ENCODE data around the gene VARS2.
"Not testable (repeated sequence)": the region's sequence is repeated elsewhere in the genome, so short reads cannot be mapped to it uniquely, and the experiment has no call there.

VARS2 gene

GRCh38 chr6:30900863-30901417, 13.1 kb upstream of the VARS2 start:
- DNase-seq = no peak

GRCh38 chr6:30901436-30901835, 12.6 kb upstream of the VARS2 start:
- DNase-seq = no peak

- not testable (repeated sequence) for DNase-seq
Measured at GRCh38 chr6:30902196-30902595, 11.8 kb upstream of the VARS2 start.

DNA sequence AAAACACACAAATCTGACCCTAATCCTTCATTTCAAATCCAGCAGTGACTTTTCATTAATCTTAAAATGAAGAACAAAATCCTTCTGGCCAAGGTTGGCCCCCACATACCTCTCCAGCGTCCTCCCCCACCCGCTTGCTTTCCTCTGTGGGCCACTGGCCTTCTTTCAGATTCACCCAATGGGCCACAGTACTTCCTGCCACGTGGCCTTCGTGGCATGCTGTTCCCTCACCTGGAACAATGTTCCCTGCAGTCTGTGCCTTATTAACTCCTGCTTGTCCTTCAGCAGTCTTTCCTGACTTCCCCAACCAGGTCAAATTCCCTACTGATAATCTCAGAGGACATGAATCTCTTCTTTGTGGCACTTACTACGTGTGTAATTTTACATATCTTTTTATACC, 11.3 kb upstream of the VARS2 start:
- no peak for DNase-seq

GRCh38 chr6:30903236-30903635, 10.8 kb upstream of the VARS2 start:
- no peak for DNase-seq

GRCh38 chr6:30907290-30907757, 6.7 kb upstream of the VARS2 start:
- not testable (repeated sequence) for DNase-seq

DNA sequence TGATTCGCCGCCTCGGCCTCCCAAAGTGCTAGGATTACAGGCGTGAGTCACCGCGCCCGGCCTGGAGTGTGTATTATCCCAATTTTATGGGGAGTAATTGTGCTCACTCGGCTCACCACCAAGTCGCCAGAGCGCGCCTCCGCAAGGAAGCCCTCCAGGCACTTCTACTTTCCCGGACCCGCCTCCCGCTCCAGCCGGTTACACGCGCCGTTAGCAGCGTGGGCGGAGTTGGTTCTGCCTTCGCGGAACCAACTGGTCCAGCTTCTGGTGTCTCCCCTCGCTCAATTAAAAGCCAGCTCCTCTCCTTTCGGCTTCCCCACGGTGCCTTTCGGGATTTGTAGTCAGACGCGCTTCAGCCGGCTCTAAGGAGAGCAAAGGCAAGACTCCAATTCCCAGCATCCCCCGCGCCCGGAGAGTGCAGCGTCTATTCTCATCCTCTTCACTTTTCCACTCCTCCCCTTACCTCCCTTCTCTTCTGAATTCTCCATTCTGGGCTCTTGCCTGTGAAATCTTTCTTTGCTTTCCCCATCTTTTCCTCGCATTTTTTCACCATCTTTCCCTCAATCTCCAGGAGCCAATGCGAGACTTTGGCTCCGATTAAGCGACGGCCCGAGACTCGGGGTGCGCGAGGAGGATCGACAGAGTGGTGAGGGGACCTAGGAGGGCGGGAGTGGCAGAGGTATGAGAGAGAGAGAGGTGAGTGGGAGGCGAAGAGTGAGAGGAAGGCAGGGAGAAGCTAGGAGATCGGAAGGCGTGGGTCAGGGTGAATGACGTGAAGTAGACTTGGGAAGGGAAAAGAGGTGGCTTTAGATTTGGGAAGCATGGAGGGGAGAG, 6.1 kb upstream of the VARS2 start, which contains the start of gene GTF2H4:
TSS of gene GTF2H4 (plus strand) at position 450 of the 834 bp plus-strand sequence.
- DNase-seq = peak; percentile 100

DNA sequence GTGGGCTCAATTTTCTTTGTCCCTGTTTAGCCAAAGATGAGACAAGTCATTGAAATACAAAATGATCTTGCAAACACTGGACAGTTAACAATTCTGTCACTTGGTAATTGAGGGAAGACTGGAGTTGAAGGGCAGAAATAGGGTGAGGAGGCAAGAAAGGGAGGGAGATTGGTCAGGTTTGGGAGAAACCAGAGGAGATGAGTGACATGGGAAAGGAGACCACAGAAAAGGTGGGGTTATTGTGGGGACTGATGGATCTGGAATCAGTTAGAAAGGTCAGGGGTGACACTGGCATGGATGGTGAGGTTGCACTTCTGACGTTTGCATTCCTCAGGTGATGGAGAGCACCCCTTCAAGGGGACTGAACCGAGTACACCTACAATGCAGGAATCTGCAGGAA, 5.3 kb upstream of the VARS2 start:
- DNase-seq = no peak

GRCh38 chr6:30910473-30910872, 3.6 kb upstream of the VARS2 start:
- DNase-seq = not testable (repeated sequence)

- DNase-seq = no peak
Measured at GRCh38 chr6:30912746-30913520, 1.1 kb upstream of the VARS2 start.

- no peak for DNase-seq
Measured at GRCh38 chr6:30913721-30914075, 340 bp upstream of the VARS2 start.

GRCh38 chr6:30914854-30915590, 984 bp downstream of the VARS2 start:
- DNase-seq = no peak

DNA sequence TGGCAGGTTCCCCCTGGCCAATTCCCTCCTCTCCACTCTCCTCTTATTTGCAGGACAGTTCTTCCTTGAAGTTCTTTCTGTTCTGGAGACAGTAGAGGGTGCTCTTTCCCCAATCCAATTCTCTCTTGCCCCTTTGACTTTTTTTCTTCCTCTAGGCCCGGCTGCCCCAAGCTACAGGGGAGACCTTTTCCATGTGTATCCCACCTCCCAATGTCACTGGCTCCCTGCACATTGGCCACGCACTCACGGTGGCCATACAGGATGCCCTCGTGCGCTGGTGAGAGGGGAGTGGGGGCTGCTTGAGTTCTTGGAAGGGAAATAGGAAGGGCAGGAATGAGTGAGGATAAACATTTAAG, 1.5 kb downstream of the VARS2 start:
- DNase-seq = peak; percentile 73

- DNase-seq = no peak
Measured at GRCh38 chr6:30917041-30917440, 3.0 kb downstream of the VARS2 start.

- DNase-seq = no peak
Measured at GRCh38 chr6:30917487-30917886, 3.4 kb downstream of the VARS2 start.

DNA sequence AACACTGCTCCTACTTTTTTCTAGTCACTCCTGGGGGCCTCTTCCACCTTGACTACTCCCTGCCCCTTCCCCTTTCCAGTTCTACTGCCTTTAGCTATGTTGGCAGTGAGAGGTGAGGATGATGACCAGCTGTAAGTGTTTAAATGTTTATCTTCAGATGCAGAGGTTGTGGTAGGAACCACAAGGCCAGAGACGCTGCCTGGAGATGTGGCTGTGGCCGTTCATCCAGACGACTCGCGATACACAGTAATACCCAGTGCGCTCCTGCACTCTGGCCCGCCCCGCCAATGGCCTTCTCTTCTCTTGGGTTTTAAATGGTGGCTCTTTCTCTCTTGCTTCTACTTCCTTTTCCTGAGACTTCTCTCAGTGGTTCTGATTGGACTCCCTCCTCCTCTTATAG, 4.6 kb downstream of the VARS2 start:
- no peak for DNase-seq

DNA sequence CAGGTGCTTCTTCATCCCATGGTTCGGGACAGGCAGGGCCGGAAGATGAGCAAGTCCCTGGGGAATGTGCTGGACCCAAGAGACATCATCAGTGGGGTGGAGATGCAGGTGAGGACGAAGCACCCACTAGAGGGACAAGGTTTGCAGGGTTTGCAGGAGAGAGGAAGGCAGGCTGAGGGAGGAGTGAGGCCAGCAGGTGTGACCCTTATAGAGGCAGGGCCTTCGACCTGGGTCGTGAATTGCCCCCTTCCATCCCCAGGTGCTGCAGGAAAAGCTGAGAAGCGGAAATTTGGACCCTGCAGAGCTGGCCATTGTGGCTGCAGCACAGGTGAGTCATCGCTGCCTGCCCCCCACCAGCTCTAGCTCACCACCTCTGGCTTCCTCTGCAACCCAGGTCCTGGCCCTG, 8.4 kb downstream of the VARS2 start:
- DNase-seq = no peak

- DNase-seq = not testable (repeated sequence)
Measured at GRCh38 chr6:30924040-30924627, 10.1 kb downstream of the VARS2 start.

GRCh38 chr6:30926644-30927043, 12.6 kb downstream of the VARS2 start:
- DNase-seq = peak; percentile 39

GRCh38 chr6:30927080-30927479, 13.0 kb downstream of the VARS2 start:
- not testable (repeated sequence) for DNase-seq

GRCh38 chr6:30928677-30929076, 14.6 kb downstream of the VARS2 start:
- no peak for DNase-seq

DNA sequence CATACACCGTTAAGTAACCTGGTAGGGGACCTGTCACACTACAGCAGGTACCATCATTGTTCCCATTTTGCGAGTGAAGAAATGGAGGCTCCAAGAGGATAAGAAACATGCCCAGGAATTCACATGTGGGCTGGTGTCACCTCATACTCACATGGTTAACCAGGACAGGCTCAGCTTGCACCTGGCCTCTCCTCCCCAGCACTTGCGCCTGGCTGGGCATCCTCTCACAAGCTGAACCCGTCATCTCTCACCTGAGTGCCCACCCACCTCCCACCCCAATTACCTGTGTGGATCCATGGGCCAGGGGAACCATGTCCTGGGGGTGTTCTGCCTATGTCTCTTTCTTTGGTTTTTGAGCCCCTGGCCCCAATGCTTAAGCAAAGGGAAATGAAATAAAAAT, 16.5 kb downstream of the VARS2 start:
- no peak for DNase-seq

GRCh38 chr6:30931272-30931671, 17.2 kb downstream of the VARS2 start:
- DNase-seq = no peak
